T-helper 1 cell (primary cell): ENCODE measurements around the gene ACAD9.
"Not testable (repeated sequence)": the region's sequence is repeated elsewhere in the genome, so short reads cannot be mapped to it uniquely, and the experiment has no call there.

Experiments used
- DNase-seq, 5 donors: peaks; one replicate each; pipeline ENCODE4 v3.0.0-alpha.2; 2012 to 2020

ACAD9 gene

DNA sequence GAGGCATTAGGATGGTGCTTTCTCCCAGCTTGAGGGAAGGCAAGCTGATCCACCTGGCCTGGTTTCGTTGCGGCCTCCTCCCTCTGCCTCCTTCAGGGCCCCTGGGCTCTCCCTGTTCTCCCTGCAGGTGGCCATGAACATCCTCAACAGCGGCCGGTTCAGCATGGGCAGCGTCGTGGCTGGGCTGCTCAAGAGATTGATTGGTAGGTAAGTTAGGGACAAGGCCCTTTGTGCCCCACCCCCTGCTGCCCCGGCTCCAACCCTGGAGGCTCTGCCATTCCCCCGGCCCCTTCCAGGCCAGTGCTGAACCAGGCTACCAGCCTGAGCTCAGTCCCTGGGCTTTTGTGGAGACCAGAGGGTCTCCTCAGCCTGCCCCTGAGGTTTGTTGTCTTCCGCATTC is 23.0 kb downstream of the ACAD9 start:
- DNase-seq = no peak

DNA sequence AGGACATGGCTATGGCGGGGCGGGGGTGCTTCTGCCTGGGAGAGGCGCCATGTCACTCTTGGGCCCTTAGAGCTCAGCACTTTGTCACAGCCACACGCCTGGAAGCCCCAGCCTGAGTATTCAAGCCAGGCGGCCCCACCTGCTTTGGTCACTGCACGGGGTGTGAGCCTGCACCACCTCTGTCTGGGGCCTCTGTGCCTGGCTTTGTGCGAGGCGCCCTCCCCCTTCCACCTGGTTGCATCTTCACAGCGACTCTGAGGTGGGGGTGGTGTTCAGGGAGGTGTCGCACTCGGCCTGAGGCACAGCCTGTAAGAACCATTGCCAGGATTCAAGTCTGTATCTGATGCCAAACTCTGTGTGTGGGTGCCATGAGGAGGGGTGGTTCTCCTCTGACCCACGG is 24.1 kb downstream of the ACAD9 start:
- DNase-seq = no peak

DNA sequence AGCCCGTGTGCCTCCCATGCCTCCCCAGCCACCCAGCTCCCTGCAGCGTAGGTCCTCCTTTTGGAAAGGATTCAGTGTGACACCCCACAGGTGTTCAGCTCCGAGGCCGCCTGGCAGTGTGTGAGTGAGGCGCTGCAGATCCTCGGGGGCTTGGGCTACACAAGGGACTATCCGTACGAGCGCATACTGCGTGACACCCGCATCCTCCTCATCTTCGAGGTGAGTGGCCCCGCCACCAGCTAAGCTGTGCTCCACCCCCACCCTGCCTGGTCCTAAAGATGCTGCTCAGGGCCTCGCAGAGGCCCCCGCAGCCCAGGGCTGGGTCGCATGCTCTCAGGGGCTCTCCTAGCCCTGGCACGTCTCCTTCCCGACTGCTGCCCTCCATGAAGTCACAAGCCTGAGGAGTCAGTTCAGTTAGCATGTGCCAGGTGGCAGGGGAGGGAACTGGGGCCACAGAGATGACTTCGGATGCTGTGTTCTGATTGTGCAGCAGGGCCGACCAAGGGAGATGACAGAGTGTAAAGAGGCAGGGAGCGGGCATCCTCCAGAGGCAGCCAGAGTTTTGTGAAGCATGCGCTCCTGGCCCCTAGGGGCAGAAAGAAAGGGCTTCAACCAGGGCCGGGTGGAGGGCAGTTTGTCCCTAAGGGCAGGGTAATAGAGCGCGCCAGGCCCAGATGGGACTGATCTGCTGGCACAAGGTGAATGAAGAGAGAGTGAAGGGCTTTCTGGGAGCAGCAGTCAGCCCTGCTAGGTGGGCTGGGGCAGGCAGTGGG is 26.8 kb downstream of the ACAD9 start:
- no peak for DNase-seq

DNA sequence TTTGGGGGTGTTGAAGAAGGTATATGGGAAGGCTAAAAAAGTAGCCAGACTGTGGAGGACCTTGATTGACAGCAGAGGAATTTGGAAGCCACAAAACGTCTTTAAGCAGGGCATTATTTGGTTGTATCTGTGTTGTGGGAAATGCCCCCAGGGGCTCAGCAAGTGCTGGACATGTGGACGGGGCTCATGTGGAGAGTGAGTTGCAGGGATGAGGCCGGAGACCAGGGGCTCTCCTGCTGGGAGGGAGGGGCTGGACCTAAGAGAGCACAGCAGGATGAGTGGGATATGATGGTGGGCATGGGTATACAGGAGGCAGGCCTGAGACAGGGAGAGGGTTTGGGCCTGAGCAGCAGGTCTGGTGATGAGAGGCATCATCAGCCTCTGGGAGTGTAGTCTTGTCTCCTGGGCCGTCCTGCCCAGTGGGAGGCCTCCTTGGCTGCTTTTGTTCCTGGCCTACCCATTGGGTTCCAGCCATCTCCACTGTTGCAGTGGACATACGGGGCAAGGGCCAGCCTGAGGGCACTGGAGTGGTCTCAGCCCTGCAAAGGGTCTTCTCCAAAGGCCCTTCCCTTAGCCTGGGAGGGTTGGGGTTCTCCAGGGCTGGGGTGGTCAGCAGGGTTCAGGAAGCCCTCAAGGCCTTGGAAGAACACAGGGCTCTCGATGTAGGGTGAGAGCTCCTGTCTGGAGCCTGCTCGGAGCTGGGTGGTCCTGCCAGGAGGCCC is 27.5 kb downstream of the ACAD9 start:
- no peak for DNase-seq

DNA sequence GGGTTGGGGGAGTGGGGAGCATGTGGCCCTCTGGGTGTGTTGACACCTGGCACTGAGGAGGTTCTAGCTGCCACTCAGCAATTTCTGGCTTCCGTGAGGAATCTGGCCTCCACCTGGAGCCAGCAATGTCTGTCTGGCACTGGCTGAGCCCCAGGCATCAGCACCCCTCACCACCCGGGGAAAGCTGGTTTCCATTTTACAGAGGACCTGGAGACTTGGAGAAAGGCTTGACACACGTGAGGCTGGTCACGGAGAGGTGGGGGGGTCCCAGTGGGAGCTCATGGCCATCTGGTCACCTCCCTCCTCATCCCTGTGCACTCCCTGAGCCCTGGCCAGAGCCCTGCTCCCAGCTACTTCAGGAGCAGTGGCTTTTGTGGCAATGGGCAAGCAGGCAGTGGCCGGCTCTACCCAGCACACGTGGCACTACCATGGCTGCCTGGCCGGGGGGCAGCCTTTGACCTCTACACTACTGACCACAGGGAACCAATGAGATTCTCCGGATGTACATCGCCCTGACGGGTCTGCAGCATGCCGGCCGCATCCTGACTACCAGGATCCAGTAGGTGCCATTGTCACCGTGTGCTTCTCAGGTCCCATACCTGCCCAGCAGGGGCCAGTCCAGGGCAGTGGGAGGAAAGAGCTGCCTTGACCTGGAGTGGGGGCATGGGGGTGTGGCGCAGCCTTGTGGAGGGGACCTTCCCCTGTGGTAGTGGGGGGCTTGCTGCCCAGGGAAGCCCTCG is 28.5 kb downstream of the ACAD9 start:
- no peak for DNase-seq

DNA sequence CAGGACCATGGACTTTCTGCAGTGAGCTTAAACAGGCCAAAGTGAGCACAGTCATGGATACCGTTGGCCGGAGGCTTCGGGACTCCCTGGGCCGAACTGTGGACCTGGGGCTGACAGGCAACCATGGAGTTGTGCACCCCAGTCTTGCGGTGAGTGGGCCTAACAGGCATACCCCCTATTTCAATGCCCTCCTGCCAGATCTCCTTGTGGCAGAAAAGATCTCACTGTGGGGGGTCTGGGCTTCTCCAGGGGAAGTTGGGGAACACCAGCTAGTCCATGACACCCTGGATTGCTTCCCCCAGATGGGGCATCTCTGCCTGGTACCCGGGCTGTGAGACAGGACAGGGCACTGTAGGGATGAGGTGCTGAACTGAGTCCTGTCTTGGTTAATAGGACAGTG is 29.5 kb downstream of the ACAD9 start:
- no peak for DNase-seq

DNA sequence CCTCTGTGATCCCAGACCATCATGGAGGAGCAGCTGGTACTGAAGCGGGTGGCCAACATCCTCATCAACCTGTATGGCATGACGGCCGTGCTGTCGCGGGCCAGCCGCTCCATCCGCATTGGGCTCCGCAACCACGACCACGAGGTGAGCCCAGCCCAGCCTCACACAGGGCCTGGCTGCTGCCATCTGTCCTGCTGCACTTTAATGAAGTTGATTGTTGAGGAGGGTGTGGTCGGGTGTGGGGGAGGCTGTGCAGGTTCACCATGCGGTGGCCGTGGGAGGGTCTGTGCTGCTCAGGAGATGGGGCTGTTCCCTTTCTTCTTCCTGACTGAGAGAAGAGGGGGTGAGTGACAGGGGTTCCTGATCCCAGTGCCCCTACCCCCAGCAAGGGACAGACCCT is 30.6 kb downstream of the ACAD9 start:
- DNase-seq = no peak

DNA sequence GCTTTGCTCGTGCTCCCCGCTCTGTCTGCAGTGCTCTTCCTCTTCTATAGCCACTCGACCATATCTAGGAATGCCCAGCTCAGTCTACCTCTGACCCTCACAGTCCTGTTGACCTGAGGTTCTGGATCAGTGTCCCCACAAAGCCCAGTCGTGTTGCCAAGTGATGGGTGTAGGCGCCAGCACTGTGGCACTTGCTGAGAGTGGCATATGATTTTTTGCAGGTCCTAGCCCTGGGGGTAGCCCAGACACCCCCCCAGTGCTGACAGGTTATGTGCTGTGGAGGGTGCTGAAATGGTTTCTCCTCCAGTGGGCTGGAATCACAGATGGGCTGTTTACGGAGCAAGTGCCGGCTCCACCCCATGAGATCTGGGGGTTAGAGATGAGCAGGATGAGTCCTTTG is 32.5 kb downstream of the ACAD9 start:
- DNase-seq = no peak

DNA sequence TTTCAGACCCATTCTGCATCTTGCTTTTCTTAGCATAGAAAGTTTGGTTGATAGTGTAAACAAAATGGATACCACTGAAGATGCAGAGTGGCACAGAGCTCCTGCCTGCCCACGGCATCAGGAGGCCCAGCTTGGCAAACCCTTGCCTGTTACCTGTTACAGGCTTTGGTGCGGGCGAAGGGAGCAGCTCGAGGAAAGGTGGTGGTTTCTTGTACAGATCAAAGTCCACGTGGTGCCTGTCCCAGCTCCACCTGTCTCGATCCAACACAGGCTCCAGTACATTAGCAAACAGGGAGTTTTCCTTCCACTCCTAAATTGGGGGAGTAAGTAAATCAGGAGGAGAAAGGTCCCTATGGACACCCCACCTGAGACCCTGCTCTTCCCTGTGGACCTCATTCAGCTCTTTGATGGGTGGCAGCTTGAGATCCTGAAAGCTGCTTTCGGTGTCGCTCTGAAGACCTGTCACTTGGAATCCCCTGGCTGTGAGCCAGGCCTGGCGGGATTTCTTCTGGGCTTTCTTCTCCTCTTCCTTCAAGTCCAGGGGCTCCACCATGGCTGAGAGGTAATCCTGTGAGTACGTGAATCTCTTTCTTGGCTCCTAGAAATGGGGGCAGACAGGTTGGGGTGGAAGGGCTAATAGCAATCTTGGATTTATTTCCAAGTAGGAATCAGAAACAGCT is 35.7 kb downstream of the ACAD9 start:
- no peak for DNase-seq

DNA sequence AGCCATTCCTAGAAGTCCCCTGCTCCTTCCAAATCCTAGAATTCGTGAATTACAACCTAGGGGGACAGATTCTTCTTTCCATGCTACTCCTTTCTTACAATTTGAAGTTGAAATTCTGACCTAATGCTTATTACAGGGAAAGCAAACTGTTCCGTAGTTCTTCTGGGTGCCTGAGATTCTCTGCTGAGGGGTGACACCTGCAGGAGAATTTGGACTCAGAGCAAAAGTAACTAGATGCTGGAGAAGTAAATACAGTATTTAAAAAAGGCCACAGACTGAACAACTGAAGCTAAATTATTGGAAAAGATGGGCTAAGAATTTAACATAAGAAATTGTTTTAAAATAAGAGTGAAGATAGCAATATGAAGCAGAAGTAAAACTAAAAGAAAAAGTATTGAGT is 37.9 kb downstream of the ACAD9 start:
- DNase-seq = no peak

DNA sequence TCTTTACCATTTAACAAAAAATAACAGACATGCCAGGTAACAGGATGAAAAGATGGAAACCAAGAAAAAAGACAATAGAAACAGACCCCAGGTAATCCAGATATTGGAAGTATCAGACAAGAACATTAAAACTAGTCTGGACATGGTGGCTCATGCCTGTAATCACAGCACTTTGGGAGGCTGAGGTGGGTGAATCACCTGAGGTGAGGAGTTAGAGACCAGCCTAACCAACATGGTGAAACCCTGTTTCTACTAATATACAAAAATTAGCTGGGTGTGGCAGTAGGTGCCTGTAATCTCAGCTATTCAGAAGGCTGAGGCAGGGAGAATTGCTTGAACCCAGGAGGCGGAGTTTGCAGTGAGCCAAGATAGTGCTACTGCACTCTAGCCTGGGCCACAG is 40.6 kb downstream of the ACAD9 start:
- DNase-seq = no peak

DNA sequence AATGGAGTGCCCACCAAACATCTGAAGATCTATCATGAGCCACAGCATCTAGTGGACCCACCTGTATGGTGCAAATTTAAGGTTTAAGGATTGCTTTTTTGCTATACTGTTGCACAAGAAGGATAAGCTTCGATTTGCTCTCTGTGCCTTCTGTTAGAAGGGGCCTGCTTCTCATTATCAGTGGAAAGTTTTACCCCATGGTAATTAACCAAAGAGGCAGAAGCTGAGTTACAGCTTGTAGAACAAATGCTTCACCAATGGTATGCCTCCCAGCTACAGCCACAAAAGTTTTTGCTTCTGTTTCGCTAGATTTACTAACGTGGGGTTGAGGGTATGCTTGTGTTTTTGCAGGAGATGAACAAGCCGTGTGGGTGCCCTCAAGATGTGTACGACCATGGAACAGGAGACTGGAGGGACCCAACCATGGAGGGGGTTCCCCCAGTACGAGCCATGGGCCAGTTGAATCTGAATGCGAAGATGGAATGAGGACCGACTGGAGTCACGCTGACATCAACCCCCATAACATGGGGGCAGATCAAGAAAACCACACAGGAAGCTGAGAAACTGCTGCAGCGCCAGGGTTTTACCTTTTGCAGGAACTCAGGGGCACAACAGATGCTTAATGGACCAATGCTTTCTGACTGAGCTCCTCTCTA is 43.5 kb downstream of the ACAD9 start:
- DNase-seq = peak in 2 of 5 donors; percentile 29 to 66

DNA sequence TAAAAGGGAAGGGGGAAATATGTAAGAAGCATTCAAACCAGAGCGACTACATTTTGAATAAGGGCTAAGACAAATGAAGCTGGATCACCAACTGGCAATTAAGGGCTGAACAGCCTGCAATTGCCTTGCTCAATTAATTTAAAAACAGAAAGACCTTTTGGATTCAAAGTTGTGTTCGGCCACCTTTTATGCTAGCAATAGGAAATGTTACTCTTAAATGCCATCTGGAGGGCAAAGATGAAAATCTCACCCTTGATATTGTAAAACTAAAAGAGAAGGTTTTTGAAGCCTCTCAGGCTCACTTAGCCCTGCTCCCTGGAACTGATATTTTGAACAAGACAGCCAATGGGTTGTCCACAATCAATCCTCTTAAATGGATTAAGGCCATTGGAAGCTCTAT is 44.2 kb downstream of the ACAD9 start:
- DNase-seq = peak in 1 of 5 donors; percentile 18

DNA sequence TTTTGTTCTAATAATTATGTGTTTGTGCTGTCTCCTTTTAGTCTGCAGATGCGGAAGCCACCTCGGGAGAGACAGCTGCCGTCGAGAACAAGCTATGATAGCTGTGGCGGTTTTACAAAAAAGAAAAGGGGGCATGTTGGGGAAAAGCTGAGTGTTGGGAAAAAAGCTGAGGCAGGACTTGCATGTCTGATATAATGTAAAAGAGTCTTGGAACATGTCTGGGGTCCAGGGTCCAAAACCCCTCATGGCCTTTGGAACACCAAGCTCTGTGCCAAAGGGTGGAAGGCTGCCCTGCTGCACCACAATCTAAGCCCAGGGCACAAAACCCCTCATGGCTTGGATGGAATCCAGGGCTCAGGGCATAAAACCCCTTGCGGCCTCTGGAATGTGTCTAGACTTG is 44.6 kb downstream of the ACAD9 start:
- not testable (repeated sequence) for DNase-seq

DNA sequence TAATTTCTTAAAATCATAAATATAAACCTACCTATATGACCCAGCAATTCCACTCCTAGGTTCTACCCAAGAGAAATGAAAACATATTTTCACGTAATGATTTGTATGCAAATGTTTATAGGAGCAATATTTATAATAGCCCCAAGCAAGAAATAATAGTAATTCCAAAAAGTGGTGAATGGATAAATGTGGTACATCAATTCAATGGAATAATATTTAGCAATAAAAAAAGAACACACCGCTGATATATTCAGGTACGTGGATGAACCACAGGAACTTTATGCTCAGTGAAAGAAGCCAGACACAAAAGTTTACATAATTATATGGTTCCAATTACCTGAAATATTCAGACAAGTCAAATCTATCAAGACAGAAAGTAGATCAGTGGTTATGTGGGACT is 49.9 kb downstream of the ACAD9 start:
- DNase-seq = no peak

DNA sequence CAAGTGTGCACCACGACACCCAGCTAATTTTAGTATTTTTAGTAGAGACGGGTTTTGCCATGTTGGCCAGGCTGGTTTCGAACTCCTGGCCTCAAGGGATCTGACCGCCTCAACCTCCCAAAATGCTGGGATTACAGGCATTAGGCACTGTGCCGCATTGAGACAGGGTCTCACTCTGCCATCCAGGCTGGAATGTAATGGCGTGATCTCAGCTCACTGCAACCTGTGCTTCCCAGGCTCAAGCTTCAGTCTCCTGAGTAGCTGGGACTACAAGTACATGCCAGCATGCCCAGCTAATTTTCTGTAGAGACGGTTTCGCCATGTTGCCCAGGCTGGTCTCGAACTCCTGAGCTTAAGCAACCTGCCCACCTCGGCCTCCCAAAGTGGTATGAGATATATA is 51.6 kb downstream of the ACAD9 start:
- no peak for DNase-seq

DNA sequence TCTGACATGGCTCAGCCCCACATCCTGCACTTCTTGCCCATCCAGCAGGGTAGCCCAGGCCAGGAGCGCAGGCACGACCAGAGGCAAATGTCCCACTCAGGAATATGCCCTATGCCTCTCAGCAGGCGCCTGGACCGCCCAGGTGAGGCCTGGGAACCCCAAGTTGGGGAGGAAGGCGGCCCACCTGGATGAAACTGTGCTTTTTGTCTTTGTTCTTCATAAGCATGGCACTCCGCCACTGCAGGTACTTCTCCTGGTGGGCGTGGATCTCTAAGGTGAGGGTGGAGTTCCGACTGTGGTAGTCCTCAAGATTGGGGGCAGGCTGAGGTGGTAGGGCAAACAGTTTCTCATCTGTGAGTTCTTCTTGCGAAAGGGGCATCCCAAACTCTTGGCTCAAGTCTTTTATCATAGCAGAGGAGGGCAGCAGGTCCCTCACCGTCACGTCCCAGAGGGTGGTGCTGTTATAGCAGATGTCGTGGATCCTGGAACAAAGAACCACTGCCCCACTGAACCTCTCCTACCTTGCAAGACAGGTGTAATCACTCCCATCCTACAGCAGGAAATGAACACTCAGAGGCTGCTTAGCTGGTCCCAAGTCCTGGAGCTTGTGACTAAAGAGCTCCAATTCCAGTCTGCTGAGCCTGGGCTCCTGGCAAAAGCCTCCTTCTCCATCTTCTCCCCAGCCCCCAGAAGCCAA is 53.2 kb downstream of the ACAD9 start:
- no peak for DNase-seq

DNA sequence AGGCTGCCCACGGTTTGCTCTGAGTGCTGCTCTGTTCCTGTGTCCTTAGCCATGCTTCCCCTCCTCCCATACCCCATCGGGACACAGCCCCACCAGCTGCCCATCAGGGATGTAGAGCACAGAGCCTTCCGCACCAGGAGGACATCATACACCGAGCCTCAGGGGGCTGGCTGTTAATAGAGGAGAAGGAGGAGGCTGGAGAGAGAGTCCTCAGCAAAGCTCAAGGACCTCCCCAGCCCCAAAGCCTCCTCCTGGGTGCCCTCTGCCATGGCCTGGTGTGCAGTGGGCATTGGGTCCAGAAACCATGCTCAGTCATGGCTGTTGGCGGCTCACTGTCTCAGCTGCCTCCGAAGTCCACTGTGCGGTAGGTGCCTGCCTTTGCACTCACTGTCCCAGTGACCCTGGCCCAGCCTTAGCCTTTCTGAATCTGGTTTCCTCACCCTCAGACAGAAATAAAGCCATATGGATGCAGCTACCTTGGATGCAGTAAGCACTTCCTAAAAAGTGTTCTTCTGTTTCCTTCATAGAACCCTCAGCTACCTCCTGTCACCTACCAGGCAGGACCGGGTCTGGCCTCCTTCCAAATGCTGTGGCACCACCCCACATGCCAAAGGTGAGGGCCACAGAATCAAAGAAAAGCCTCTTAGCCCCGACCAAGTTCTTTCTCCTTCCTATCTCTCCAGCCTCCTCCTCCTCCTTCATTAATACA is 53.9 kb downstream of the ACAD9 start:
- no peak for DNase-seq

DNA sequence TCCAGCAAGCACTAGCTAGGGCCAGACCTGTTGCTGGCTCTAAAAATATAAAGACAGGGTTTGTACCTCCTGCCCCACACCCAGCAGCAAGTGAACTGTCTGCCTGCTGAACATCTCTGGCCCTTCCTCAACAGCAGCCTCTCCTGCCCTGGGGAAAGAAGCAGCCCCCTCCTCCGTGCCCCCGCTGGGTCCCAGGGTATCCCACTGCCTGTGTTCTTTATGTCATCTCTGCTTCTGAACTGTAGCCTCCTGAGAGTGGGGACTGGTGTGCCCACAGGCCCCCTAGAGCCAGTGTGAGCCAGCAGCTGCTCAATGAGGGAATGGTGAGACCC is 54.5 kb downstream of the ACAD9 start:
- no peak for DNase-seq

DNA sequence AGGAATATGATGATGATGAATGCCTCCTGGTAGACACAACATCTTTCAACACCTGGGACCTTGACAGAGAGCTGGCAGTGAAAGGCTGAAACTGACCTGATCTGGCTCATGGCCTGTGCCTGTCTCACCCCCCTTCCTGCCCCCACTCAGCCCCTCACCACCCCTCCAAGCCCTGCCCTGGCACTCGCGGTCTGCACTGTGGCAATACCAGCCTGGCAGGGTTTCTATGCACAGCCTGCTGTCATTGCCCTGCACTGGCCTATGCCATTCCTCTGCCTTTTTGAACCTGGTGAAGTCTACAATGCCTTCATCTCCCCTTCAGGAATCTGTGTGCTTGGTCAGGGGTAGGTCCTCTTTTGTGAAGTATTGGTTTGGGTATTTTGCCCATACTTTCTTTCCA is 56.5 kb downstream of the ACAD9 start:
- no peak for DNase-seq

DNA sequence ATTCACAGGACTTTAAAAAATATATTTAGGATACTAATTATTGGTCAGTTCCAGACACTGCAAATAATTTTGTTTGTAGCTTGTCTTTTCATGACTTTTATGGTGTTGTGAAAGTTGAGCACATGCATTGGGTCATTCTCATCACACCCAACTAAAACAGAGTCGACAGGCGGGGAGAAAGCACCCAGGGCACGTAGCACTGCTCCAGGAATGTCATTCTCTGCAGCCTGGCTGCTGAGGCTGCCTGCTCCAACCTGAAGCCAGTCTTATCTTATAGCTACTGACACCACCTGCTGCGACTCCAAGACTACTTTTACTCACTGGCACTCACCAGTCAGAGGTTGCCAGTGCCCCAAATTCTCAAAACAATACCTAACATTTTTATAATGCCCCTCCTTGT is 56.9 kb downstream of the ACAD9 start:
- DNase-seq = no peak

DNA sequence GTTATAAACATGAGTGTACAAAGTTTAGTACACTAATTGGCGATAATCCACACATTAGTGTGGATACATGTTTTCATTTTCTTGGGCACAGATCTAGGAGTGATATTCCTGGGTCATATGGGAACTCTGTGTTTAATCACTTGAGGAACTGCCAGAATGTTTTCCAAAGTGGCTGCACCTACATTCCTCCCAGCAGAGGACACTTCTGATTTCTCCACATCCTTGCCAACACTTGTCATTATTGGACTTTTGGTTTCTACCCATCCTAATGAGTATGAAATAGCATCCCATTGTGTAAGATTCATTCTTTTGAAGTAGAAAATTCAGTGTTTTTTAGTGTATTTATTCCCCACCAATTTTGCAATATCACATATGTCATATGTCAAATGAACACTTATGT is 60.8 kb downstream of the ACAD9 start:
- DNase-seq = no peak
